ENCODE data around the gene SLC13A4.
"Not testable (repeated sequence)": the region's sequence is repeated elsewhere in the genome, so short reads cannot be mapped to it uniquely, and the experiment has no call there.

The SLC13A4 gene

GRCh38 chr7:135728136-135728669, at the start of gene SLC13A4:
TSS of gene SLC13A4 (minus strand) at chr7:135728186. CDS start at chr7:135727496, 690 bp downstream.
- DNase-seq: no peak

GRCh38 chr7:135775915-135776314, 47.9 kb upstream of the SLC13A4 start:
- not testable (repeated sequence) for DNase-seq

GRCh38 chr7:135775230-135775629, 47.2 kb upstream of the SLC13A4 start:
- no peak for DNase-seq

- no peak for DNase-seq
These were observed 46.3 kb upstream of the SLC13A4 start for GRCh38 chr7:135774284-135774683.

- no peak for DNase-seq
These were observed 45.5 kb upstream of the SLC13A4 start for GRCh38 chr7:135773464-135773863.

GRCh38 chr7:135772639-135773222, 44.7 kb upstream of the SLC13A4 start:
- DNase-seq: no peak

- DNase-seq: no peak
These were observed 44.1 kb upstream of the SLC13A4 start for GRCh38 chr7:135771961-135772638.

- DNase-seq: no peak
These were observed 43.1 kb upstream of the SLC13A4 start for GRCh38 chr7:135771051-135771450.

GRCh38 chr7:135770139-135770710, 42.2 kb upstream of the SLC13A4 start:
- DNase-seq: no peak

GRCh38 chr7:135769005-135769802, 41.2 kb upstream of the SLC13A4 start:
- no peak for DNase-seq

GRCh38 chr7:135768467-135768866, 40.5 kb upstream of the SLC13A4 start:
- no peak for DNase-seq

- DNase-seq: no peak
These were observed 40.1 kb upstream of the SLC13A4 start for GRCh38 chr7:135768064-135768463.

GRCh38 chr7:135763261-135763660, 35.3 kb upstream of the SLC13A4 start:
- no peak for DNase-seq

- DNase-seq: no peak
These were observed 33.9 kb upstream of the SLC13A4 start for GRCh38 chr7:135761751-135762488.

- DNase-seq: no peak
These were observed 31.5 kb upstream of the SLC13A4 start for GRCh38 chr7:135759532-135759931.

- no peak for DNase-seq
These were observed 30.5 kb upstream of the SLC13A4 start for GRCh38 chr7:135758531-135758932.

GRCh38 chr7:135757719-135758411, 29.9 kb upstream of the SLC13A4 start:
- DNase-seq: no peak

- DNase-seq: no peak
These were observed 28.2 kb upstream of the SLC13A4 start for GRCh38 chr7:135756191-135756590.

GRCh38 chr7:135755351-135755753, 27.4 kb upstream of the SLC13A4 start:
- no peak for DNase-seq

GRCh38 chr7:135753616-135754413, 25.8 kb upstream of the SLC13A4 start:
- DNase-seq: no peak

- DNase-seq: no peak
These were observed 20.8 kb upstream of the SLC13A4 start, which contains the start of gene FAM180A for GRCh38 chr7:135748770-135749169. TSS of gene FAM180A (minus strand) at chr7:135748813. CDS start at chr7:135748580, 233 bp downstream.

All from activated T-cell treated with anti-CD3 and anti-CD28 coated beads for 4 hours (primary cell).